ENCODE measurements around the gene EXOC3.
A peak's percentile ranks its signal among the peaks of the same experiment; 100 is the strongest.

Gene EXOC3

DNA sequence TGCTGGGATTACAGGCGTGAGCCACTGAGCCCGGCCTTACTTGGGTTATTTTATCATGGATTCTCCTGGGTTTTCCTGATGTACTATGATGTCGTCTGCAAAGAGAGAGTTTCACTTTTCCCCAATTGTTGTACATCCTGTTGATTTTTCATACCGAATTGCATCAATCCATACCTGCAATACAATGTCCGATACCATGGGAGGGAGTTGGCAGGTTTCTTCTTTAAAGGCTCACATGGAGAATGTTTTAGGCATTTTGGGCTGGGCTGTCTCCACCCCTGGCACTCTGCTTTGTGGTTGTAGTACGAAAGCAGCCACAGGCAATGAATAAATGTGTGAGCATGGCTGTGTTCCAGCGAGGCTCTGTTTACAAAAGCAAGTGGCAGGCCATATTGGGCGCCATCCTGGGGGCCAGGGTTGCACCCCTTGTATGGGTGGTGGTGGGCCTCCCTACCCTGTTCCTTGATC, 35.1 kb upstream of the EXOC3 start:
- DNase-seq: no peak

DNA sequence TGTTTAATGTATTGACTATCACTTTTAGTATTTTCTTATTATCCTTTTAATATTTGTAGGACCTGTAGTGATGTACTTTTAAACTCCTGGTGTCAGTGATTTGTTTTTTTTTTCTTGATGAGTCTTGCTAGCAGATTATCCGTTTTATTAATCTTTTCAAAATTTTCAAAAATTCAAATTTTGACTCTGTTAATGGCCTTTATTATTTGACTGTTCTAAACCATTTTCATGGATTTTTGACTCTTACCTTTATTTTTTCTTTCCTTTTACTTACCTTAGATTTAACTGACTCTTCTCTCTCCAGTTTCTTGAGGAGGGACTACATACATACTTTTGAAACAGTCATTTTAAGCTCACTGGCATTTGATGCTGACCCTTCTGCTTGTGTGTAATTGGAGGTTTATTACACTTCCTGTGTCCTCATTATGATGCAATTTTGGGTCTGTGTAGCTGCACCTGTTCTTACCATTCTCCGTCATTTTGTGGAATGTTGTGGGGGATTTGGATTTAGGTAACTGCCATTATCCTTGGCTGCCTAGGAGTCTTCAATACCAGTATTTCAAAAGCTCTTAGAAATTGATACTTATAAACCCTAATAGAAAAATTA, 32.0 kb upstream of the EXOC3 start:
- no peak for DNase-seq

DNA sequence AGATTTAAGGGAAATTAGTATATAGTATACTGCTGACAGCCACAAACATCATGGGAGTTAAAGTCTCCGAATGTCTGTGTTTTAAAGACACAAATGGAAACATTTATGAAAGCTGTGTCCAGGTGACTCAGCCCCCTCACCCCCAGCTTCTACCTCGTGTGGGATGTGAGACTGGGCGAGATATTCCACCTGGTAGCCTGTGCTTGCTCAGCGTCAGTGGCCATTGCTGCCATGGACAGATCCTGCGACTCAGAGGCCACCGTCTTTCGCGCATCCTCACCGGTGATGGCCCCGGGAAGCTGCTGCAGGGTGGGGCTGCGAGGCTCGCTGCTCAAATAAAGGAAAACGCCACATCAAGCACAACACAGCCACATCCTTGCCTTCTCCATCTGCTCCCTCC, 31.2 kb upstream of the EXOC3 start:
- DNase-seq: no peak

DNA sequence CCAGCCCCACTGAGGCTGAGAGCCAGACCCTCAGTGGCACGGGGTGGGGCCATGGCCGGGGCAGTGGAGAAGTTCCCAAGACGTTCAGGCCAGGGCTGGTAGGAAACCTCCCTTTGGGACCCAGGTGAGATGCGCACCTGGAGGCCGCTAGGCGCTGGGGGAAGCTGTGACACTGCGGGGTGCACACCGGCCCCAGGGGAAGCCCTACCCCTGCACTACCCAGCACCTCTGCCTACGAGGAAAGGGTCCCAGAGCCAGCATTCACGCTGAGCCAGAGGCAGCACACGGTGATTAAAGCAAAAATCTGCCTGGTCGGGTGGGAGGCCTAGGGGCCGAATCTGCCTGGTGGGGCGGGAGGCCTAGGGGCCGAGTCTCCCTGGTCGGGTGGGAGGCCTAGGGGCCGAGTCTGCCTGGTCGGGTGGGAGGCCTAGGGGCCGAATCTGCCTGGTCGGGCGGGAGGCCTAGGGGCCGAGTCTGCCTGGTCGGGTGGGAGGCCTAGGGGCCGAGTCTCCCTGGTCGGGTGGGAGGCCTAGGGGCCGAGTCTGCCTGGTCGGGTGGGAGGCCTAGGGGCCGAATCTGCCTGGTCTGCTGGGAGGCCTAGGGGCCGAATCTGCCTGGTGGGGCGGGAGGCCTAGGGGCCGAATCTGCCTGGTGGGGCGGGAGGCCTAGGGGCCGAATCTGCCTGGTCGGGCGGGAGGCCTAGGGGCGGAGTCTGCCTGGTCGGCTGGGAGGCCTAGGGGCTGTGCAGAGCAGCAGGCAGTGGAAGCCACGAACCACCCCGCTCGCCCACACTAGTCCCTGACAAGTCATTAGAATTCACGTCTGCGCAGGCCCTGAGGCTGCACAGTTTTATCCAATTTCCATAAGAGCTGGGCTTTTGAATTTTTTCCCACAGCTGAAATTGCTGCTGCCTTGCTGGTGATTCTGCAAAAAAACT, 27.7 kb upstream of the EXOC3 start:
- DNase-seq: peak in 1 of 5 experiments; percentile 64

DNA sequence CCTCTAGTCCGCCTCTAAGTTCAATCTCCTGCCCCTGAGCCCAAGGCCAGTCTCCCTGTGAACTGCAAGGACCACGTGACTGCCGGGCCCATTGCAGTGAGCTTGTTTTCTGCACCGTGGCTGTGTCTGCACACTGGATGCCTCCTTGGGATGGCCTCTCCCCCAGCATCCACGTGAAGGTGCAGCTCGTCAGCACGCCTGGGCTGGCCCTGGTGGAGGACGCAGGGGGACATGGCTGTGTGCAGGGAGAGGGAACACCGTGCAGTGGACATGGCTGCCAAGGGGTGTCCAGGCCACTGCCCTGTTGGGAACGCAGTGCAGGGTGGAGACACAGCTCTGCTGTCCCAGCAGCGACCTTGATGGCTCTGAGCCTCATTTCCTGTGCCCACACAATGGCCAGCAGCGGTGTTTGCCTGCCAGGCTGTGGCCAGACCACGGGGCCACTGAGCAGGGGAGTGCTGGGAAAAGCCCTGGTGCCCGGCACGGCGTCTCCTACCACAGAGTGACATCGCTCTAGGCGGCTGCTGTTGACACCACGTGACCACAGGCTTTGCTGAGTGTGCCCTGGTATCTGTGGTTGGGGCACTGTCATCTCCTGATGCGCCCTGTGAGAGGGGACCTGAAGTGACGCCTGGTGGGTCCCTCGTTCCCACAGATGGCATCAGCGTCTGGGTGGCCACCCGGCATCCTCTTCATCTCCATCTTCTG, 26.9 kb upstream of the EXOC3 start:
- DNase-seq: peak in 1 of 5 experiments; percentile 78

DNA sequence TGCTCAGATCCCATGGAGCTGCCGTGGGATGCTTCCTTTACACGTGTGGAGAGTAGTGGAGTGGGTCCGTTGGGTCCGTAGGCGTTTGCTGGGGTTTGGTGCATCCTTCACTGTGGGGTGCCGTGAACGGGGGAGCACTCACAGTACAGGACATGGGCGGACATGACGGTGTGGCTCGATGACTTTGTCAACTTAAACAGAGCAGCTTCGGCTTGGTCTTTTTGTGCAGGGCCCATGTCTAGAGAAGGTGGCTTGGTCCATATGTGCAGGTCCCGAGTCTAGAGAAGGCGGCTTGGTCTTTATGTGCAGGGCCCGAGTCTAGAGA, 26.4 kb upstream of the EXOC3 start:
- DNase-seq: no peak

DNA sequence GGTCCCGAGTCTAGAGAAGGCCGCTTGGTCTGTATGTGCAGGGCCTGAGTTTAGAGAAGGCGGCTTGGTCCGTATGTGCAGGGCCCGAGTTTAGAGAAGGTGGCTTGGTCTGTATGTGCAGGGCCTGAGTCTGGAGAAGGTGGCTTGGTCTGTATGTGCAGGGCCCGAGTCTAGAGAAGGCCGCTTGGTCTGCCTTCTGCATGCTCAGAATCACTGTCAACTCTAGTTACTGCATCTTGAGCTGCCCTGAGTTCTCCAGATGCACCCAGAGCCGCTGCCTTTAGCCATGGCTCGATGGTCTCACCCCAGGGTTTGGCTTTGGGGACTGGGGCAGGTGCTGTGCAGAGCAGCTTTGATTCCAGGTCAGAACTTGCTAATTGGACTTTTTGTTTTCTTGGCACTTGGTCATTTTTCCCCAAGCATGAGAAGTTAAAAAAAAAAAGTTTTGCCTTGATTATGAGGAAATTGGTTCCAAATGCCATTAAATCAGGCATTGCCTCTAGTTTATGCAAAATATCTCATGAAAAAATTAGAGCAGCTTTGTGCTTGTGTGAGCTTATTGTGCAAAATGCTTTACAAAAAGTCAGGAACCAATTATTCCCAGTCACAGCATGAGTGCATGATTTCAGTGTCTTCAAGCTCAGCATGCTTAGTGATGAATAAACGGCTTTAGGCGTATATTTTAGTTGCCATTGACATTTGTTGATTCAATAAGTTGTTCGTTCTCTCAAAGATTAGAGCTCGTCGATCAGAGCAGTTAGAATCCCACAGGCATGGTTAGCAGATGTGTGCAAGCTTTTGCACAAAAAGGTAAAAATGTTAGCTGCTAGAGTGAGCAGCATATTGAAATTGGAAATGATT, 25.4 kb upstream of the EXOC3 start:
- DNase-seq: no peak

DNA sequence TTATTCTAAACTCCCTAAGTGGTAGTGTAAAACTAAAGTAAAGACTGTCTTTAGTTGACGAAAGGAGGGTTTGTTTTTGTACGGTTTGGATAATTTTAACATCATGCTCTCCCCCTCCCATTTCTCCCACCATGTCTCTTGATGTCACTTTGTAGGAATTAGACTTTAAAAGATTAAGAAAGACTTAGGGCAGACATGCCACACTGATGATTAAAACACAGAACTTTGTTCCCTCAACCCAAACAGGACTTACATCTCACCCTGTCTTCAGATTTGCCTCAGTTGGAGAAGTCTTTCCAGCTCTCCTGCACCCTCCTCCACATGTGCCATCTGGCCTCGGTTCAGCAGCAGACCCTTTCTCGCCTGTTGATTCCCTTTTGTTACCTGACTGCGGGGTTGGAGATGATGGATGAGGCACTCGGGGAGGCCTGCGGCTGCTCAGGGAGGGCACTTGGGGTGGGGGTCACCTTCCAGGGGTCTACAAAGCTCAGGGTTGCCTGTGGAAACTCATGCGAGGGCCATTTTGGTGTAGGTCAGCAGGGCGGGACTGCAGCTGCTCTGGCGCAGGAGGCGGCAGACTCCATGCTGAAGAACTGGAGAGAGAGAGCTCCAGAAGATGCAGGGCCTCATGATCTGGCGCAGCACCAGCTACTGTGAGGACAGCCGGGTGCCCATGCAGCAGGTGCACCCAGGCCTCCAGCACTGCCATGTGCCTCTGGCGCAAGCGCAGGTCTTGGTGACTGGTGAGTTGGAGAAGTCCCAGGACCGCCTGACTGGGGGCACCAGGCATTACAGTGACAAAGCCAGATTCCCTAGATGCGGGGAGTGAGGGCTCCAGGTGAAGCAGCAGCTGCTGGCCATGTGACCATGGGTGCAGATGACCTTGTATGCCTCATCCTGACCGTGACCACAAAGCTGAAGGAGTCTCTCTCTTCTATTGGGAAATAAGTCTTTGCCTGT, 24.5 kb upstream of the EXOC3 start:
- no peak for DNase-seq

DNA sequence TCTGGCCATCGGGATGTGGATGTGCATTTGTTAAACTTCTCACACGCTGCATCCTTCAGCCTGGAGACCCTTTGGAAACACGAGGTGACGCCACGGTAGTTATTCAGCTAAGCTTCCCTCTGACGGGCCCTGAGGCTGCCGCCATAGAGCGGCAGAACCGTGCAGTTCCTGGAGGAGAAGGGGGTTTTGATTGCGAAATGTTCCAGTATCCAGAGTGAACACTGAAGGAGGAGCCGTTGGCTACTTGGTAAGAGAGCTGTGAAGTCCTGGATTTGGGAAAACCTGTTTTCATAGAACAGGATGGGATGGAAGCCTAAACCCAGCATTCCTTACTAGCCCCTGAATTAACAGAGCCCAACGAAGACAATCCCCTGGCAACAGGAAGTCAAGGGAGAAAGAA, 23.0 kb upstream of the EXOC3 start:
- DNase-seq: no peak

DNA sequence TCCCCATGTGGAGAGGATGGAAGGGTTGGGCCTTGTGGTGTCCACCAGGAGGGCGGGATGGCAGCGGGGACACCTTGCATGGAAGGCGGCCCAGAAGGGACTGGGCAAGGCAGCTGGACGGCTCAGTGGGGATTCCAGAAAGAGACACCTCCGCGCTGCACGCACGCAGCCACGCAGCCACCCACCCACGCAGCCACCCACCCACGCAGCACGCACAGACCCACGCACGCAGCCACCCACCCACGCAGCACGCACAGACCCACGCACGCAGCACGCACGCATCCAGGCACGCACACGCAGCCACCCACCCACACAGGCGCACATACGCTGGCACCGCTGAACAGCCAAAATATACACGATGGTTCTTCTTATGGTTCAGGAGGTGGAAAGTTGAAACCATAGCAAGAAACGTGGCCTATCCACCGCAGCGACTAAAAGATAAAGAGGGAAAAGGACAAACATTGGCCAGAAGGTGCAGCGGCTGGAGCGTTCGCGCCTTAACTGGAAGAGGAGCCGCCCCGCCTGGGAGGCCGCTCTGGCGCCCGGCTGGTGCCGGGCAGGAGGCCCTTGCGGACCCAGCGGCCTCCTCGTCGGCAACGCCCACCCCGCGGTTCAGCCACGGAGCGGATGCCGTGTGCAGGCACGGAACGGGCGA, 22.2 kb upstream of the EXOC3 start:
- DNase-seq: no peak

DNA sequence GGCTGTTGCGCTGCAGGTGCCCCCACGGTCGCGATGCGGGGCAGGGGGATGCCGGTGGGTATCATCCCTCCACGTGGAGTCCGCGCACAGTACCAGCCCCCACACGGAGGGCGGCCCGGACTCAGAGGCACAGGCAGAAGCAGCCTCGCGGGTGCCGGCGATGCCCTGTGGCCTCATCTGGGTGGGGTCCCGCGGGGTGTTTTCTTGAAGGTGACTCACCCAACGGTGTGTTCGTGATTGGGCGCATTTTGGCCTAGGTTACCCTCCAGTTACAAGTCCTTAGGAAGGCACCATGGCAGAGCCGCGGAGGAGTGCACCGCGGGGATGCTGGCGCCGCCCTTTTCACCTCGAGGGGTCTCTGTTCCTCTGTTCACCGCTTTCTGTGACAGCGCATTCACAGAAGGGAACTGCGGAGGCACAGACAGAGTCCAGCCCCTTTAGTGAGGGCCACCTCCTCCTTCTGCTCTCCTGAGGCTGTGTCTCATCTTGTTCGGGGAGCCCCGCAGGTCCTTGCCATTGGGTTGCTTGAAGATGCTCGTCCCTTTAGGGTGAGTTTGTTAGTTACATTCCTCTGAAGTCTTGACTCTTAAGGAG, 21.6 kb upstream of the EXOC3 start:
- no peak for DNase-seq

DNA sequence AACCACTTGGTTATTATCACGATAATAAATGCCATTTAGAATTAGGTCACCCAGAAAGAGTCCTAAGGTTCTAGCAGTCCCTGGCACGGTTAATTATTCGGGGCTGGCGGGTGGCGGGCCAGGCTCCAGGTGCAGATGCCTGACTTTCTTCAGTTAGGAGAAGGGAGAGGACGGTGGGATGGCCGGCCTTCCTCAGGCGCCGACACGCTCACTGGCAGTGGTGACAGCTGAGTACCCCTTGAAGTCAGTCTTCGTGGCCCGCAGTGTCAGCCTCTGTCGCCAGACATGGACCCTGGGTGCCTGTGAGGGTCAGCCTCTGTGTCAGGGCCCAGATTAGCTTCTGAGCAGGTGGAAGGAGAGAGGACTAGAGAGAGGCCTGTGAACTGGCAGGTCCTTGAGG, 21.1 kb upstream of the EXOC3 start:
- DNase-seq: no peak

DNA sequence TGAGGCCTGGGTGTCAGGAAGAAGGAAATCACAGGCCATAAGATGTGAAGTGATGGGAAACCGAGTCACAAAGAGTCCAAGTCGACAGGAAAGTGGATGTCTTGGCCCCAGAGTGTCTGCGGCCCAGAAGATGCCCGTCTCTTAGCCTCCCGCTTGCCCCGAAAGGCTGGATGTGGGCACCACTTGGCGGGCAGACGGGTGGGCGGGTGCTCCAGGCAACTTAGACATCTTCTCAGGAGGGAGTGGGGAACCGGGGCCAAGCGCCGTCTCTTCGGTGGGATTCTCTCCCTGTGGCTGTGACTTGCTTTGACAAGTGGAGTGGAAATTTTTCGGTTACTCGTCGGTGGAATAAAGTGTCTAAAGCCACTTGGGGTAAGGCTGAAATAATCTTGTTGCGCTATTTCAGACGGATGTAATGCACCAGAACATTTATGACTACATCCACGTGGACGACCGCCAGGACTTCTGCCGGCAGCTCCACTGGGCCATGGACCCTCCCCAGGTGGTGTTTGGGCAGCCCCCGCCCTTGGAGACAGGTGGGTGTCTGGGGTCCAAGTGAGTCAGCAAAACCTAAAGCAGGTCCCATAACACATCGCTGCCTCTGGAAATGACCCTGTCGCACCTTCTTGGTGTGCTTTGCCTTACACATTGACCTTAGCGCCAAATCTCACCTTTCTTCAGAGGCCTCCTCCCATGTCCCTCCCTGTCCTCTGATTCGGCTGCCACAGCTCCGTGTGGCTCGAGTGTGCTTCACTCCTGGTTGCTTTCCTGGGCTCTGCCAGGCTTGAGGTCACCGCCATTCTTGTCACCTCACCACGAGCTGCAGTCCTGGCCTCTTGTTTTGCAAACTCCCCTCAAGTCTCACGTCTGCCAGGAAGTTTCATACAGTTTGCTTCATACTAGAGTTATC, 20.4 kb upstream of the EXOC3 start:
- DNase-seq: no peak

DNA sequence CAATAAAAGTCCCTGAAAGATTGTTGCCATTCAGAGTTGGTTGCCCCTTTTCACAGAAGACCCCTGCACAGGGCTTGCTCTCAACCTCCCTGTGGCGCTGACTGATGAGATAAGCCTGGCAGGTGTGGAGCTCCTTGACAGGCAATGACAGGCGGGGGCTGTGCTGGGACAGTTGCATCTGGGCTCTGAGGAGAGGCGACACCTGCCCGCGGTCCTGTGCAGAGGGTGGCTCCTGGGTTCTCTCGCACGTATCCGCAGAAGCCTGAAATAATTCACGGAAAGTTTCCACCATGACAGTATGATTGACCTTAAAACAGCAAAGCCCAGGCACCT, 19.8 kb upstream of the EXOC3 start:
- DNase-seq: no peak

DNA sequence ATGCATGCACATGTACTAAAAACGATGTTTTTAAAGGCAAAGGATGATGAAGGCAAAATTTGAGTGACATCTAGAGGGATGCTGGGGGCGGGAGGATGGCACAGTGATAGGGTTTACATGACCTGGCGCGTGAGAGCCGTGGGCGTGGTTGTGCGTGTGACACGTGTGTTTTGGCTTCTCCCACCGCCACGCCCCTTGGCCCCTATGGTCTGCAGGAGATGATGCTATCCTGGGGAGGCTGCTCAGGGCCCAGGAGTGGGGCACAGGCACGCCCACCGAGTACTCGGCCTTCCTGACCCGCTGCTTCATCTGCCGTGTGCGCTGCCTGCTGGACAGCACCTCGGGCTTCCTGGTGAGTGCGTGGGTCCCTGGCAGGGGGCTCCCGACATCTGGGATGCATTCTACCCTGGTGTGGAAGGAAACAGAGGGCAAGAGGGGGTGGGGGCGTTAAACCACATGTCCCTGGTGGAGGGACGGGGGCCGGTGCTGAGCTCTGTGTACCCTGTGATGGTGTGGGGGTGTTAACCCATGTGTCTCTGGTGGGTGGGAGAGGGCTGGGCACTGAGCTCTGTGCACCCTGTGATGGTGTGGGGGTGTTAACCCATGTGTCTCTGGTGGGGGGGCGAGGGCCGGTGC, 19.2 kb upstream of the EXOC3 start:
- DNase-seq: peak in 1 of 5 experiments; percentile 36

DNA sequence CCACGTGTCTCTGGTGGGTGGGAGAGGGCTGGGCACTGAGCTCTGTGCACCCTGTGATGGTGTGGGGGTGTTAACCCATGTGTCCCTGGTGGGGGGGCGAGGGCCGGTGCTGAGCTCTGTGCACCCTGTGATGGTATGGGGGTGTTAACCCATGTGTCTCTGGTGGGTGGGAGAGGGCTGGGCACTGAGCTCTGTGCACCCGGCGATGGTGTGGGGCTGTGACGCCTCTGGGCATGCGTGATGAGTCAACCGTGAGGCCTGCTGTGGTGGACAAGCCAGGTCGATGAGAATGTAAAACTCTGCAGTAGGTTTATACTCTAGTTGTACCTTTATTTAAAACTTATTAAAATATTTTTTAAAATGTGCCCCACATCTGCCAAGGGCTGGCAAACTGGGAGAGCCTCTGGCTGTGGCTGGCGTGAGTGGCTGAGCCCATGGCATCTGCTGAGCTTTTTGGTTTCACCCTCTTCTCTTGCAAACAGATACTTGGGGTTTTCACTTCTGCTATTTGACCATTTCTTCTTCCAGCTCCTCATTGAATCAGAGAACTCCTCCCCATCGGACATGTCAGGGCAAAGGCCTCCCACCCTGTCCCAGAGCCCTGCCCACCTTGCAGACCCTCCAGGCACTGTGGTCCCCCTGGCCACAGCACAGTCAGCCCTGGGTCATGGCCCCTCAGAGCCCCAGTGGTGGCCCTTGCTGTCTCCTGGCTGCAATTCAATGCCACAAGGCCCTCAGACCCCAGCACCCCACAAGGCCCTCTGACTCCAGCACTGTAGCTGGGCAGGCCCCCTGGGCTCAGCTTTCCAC, 18.5 kb upstream of the EXOC3 start:
- no peak for DNase-seq

DNA sequence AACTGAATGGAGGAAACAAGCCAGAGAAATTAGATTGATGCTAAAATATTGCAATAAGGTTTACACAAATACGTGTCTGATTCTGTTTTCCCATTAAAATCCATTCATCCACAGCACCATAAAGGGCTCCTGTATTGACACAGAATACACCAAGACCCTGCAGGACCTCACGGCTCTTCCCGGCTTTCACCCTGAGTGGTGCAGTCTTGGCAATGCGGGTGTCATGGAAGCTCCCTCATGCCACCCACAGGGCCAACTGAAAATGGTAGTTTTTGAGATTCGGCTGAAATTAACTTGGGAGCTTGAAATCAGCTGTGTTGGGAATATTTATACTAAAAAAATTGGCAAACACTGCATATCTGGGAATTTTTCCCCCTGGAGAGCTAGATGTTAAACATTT, 17.3 kb upstream of the EXOC3 start:
- DNase-seq: peak in 1 of 5 experiments; percentile 35

DNA sequence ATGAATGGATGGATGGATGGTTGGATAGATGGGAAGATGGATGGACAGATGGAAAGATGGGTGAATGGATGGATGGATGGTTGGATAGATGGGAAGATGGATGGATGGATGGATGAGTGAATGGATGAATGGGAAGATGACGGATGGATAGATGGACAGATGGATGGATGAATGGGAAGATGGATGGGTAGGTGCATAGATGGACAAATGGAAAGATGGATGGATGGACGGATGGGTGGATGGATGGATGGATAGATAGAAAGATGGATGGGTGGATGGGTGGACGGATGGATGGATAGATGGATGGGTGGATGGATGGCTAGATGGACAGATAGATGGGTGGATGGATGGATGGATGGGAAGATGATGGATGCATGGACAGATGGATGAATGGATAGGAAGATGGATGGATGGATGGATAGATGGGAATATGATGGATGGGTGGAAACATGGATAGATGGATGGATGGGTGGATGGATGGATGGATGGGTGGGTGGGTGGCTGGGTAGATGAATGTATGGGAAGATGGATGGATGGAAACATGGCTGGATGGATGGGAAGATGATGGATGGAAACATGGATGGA, 16.5 kb upstream of the EXOC3 start:
- DNase-seq: no peak
